Posterior vena cava (tissue), 2 donors: ENCODE data around the gene LRP1B. TPM values are rescaled to one million over a fixed set of nuclear protein-coding genes. Genes with fewer than 3 reads are reported as not detected.

Source experiments
- DNase-seq: peaks from one replicate; pipeline ENCODE4 v3.0.0-alpha.2; 2020; ENCODE audit warnings: low spot score
- intact Hi-C, 2 donors: fragments of 100-400 bp; cut with DNase I; formaldehyde crosslinking; loops; one replicate each; pipeline versions ENCODE4 v1.14.1 to v1.14.2; 2022 to 2023
- total RNA-seq, 2 donors: library from RNA; stranded (reverse); fragmentation: NEBNext Ultra II Directional; extraction: Animal tissue kit (Norgen Biotek cat#: 25700); gene quantifications; one replicate each; pipeline ENCODE4 v1.2.1, GENCODE V29; 2021
- donor health status: DM: yes; HTN: yes; CAD: no.
- donor health status: DM: yes; HTN: yes; CAD: no.

Gene LRP1B
- total RNA-seq, 2 donors from 2014 or later = 0.46 to 0.48 TPM

DNA sequence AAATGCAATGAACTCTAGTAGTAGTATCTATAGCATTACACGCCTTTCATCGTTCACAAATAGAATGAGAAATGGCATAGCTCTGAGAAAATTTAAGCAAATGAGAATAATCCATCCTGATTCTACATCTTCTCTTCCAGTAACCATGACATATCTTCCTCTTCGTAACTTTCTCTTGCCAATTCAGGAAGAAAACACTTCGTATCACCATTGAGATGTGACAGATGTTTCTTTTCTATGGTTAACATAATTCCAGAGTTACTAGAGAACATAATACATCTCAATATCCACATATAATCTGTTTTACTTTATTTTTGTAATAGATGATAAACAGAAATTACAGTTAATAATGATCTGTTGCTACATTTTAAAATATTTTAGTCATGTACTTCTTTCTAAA is 1527.4 kb downstream of the LRP1B start:
- intact Hi-C loops = no loop called here
- no peak for DNase-seq

- intact Hi-C loops = no loop called here
Measured at GRCh38 chr2:140601801-140602200, 1529.0 kb downstream of the LRP1B start.

GRCh38 chr2:140601342-140601741 is 1529.5 kb downstream of the LRP1B start:
- no peak for DNase-seq
- intact Hi-C loops = no loop called here

More at GRCh38 chr2:140601801-140602200, 1529.0 kb downstream of the LRP1B start:
- no peak for DNase-seq

GRCh38 chr2:140600116-140600515 is 1530.7 kb downstream of the LRP1B start:
- DNase-seq = no peak
- intact Hi-C loops = no loop called here

- no peak for DNase-seq
- intact Hi-C loops = no loop called here
Measured at GRCh38 chr2:140597836-140598235, 1533.0 kb downstream of the LRP1B start.

- no peak for DNase-seq
- intact Hi-C loops = no loop called here
Measured at GRCh38 chr2:140597205-140597604, 1533.6 kb downstream of the LRP1B start.

GRCh38 chr2:140596447-140596846 is 1534.4 kb downstream of the LRP1B start:
- intact Hi-C loops = no loop called here
- no peak for DNase-seq

GRCh38 chr2:140595107-140595506 is 1535.7 kb downstream of the LRP1B start:
- DNase-seq = no peak
- intact Hi-C loops = no loop called here

DNA sequence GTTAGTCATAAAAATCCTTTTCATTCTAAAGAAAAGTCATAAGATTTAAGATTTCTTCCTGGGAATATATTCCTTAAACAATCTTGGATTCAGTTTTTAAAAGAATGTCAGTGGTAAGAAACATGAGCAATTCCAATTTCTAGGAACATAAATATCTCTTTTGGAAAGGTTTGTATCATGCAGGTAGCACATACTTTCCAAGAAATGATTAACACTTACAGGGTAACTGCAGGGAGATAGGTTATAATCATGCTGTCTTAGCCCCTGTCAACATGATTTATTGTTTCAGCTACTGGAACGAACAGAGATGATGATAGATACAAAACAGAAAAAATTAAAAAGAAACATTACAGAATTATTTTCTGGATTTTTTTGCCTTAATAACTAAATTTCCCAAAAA is 1537.7 kb downstream of the LRP1B start:
- intact Hi-C loops = no loop called here
- no peak for DNase-seq

- intact Hi-C loops = no loop called here
- no peak for DNase-seq
Measured at GRCh38 chr2:140589696-140590095, 1541.1 kb downstream of the LRP1B start.

GRCh38 chr2:140589273-140589672 is 1541.5 kb downstream of the LRP1B start:
- DNase-seq = no peak
- intact Hi-C loops = no loop called here

DNA sequence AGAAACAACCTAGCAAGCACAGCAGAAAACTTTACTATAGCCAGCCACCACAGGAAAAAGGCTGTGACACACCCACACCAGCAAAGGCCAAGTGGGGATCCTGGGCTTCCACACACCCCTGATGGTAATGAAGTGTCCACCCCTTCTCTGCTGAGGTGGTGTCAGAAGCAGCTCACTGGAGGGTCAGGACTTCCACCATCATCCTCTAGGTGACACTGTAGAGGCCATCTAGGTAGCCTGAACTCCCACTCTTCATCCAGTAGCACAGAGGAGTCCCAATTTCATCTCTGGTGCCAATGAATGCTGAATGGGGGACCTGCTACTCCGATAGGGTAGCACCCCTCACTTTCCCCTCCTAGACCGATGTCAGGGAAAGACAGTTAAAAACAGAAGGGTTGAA is 1544.4 kb downstream of the LRP1B start:
- intact Hi-C loops = no loop called here
- no peak for DNase-seq

DNA sequence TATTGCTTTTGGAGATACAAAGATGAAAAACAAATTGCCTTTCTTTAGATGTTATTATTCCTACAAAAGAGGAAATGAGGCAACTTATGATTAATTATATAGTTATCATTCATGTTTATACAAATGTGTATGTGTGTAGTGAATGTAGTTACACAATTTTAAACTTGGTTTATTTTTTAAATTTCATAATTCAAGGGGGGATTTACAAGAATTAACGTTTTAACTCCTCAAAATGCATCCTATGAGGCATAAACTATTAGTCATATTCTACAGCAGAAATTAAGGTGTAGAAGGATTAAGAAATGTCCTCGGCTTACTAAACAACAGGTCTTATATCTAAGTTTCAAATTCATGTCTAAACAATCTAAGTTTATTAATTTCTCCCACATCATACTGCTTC is 1545.8 kb downstream of the LRP1B start:
- intact Hi-C loops = no loop called here
- no peak for DNase-seq

DNA sequence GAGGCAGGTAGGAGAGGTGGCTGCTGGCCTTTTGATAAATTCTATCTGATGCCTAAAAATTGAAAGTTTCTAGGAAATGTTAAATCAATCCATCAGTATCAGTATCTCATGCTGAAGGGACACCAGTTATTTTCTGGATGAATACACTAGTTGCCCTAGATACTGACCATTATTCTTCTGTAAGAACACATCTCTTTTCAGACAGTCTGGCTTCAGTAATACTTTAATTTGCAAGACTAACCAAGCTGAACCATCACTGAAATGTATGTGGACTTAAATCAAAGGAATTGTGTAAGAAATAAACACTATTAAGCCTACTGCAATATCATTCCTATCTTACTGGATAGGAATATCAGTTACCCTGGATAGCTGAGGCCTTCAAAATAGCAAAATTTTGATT is 1546.3 kb downstream of the LRP1B start:
- DNase-seq = no peak
- intact Hi-C loops = no loop called here

DNA sequence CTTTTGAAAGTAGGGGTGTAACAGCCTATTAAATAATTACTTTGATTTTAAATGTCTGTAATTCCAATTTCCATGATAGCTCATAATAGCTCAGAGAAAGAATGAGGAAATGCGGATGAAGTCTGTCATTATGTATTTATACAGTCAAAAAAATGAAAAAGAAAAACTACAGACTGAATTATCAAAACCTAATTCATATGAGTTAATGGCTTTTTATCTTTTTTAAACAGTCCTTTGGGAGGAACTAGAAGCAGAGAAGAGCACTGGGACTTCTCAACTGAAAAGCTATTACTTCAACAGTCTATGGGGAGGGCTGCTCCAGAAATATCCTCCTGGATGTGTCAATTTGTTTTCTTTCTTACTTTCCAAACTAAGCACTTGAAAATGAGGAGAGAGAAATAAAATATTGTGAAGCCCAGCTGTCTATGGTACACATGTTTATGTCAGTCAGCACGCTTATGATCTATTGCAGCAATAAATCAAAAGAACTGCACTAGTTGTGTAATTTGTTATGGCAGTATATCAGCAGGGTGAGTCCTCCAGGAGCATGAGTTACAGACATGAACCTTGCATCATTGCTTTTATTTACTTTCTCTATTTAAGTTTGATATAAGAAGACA is 1550.2 kb downstream of the LRP1B start:
- intact Hi-C loops = no loop called here
- DNase-seq = no peak

DNA sequence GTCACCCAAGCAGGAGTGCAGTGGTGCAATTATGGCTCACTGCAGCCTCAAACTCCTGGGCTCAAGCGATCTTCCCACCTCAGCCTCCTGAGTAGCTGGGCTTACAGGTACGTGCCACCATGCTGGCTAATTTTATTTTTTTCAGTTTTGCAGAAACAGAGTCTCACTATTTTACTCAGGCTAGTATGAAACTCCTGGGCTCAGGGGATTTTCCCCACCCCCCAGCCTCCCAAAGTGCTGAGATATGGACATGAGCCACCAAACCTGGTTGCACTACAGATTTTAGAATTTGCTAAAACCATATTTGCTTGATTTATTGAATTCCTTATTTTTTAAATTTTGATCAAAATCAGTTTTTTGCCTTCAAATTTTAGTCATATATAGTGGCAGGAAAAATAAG is 1553.4 kb downstream of the LRP1B start:
- intact Hi-C loops = loop anchor here in 1 of 2 donors (5.0 kb wide), 1 partner anchor 660 kb away; no protein-coding TSS in a partner anchor
- DNase-seq = no peak

DNA sequence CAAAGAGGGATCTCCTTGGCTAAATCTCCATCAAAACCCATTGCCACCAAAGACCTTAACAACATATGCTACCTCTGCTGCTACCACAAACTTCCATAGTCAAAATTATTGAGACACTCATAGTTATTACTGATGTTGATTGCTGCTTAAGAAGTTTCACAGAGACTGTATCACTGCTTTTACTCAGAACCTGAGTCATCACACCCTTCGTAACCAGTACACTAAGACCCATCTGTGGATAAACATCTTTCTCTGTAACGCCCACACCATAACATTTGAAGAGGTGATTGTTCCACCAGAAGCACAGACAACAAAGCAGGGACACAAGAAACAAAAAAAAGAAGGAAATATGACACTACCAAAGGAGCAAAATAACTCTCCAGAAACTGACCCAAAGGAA is 1563.1 kb downstream of the LRP1B start:
- intact Hi-C loops = no loop called here
- no peak for DNase-seq

GRCh38 chr2:140565756-140566155 is 1565.1 kb downstream of the LRP1B start:
- intact Hi-C loops = no loop called here
- DNase-seq = no peak

DNA sequence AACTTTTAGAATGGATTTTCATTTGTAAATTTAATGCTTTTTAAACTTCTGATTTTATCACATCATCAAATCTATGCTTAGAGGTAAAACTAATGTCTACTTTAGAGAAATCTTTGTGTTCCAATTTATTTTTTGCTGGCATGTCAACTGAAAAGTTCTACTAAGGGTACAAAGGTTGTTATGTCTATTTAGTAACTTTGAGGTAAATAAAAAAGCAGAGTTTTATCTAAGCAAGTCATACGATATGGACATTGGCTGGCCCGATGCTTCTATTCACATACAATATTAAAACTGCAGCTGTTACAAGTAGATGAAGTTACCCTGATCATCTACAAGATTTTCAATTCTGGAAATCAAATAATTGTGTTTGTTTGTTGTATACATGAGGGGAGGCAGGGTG is 1575.1 kb downstream of the LRP1B start:
- no peak for DNase-seq
- intact Hi-C loops = no loop called here

GRCh38 chr2:140552634-140553033 is 1578.2 kb downstream of the LRP1B start:
- no peak for DNase-seq
- intact Hi-C loops = no loop called here

DNA sequence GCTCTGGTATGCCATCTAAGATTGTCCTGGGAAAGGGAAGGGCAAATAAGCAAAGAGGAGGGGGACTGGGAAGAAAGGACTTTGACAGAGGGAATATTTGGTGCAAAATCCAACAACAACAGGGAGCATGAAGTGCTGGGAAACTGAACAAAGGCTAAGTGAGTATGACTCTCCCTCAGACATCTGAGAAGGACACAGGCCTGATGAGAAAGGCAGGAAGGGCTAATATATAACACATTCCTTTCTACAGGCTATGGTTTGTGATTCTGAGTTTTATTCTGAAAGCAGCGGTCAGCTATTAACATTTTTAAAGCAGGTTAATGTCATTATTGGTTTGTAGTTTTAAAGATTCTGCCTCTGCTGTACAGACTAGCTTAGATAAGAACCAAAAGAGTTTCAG is 1579.5 kb downstream of the LRP1B start:
- intact Hi-C loops = no loop called here
- DNase-seq = no peak

- no peak for DNase-seq
- intact Hi-C loops = no loop called here
Measured at GRCh38 chr2:140550821-140551220, 1580.0 kb downstream of the LRP1B start.
